Transverse colon (tissue), 4 donors: ENCODE results near the gene TBC1D20. TPM values are rescaled to one million over a fixed set of nuclear protein-coding genes. Genes with fewer than 3 reads are reported as not detected.

Experiments used
- DNase-seq: peaks from one replicate; pipeline ENCODE4 v3.0.0-alpha.2; 2019
- H3K27ac ChIP-seq, 4 donors: fragments of 200-600 bp; sonication (generic); 2 replicates each; pipeline ENCODE4 v1.5.1; 2016 to 2018; ENCODE audit warnings: inconsistent platforms in 4 of 4
- H3K27me3 ChIP-seq: fragments of 200-600 bp; sonication (generic); 2 replicates; pipeline ENCODE4 v1.5.1; 2017; ENCODE audit warnings: inconsistent platforms
- H3K36me3 ChIP-seq, 4 donors: fragments of 200-600 bp; sonication (generic); 2 replicates each; pipeline ENCODE4 v1.5.1; 2017 to 2019; ENCODE audit warnings: inconsistent platforms in 4 of 4
- H3K4me1 ChIP-seq, 4 donors: fragments of 200-600 bp; sonication (generic); 2 replicates each; pipeline ENCODE4 v1.5.1; 2017 to 2020; ENCODE audit warnings: inconsistent platforms in 4 of 4
- H3K4me3 ChIP-seq, 4 donors: fragments of 200-600 bp; sonication (generic); 1 replicate in 1 of 4; 2 replicates in 3 of 4; pipeline versions ENCODE4 v1.5.1 to v1.6.1; 2017 to 2019; ENCODE audit warnings: inconsistent platforms in 4 of 4
- H3K9me3 ChIP-seq, 2 donors: fragments of 200-600 bp; sonication (generic); 2 replicates each; pipeline ENCODE4 v1.5.1; 2017 to 2019; ENCODE audit warnings: inconsistent platforms in 2 of 2
- EP300 ChIP-seq: sonication (generic); formaldehyde crosslinking; IDR thresholded peaks from one replicate; pipeline ENCODE4 v1.6.1; 2017; ENCODE audit warnings: antibody characterized with exemption, low read depth
- POLR2A ChIP-seq: fragments of 450-650 bp; IDR thresholded peaks from one replicate; pipeline ENCODE4 v1.6.1; 2016; ENCODE audit warnings: antibody characterized with exemption, mild to moderate bottlenecking, moderate library complexity
- POLR2AphosphoS5 ChIP-seq, 3 donors: sonication (generic); formaldehyde crosslinking; IDR thresholded peaks; one replicate each; pipeline ENCODE4 v1.6.1; 2016; ENCODE audit warnings: antibody characterized with exemption in 3 of 3
- WGBS, 2 donors: methylation state at CpG; one replicate each; pipeline ENCODE4 v1.1.5; 2018; ENCODE audit warnings: low coverage in 1 of 2; 5-methylcytosine and 5-hydroxymethylcytosine counted together
- in situ Hi-C, 4 donors: fragments of 200-750 bp; cut with MboI; loops; one replicate each; pipeline versions ENCODE4 v1.15.0 to v1.15.1; 2017; ENCODE audit warnings: low sequenced_read_pairs in 3 of 4, low pct_ligation_motif_present in 1 of 4, low pct_unique_long_range_greater_than_20kb in 1 of 4
- intact Hi-C: fragments of 100-400 bp; cut with DNase I; formaldehyde crosslinking; loops from one replicate; pipeline ENCODE4 v1.15.1; 2023; ENCODE audit warnings: low total_unique reads
- total RNA-seq, 4 donors: library from RNA; depleted of rRNA; stranded (reverse); fragments of >200 nt; gene quantifications; one replicate each; pipeline ENCODE4 v1.1.0, GENCODE V29; 2016
- TF ChIP-seq, protein P1 (sequence below), 5 experiments: fragments of 200-600 bp in 3 of 5; fragments of 450-650 bp in 2 of 5; sonication (generic) in 3 of 5; IDR thresholded peaks; 1 replicate in 2 of 5; 2 replicates in 3 of 5; pipeline ENCODE4 v1.5.1; 2016 to 2017; ENCODE audit warnings: antibody characterized with exemption in 5 of 5, inconsistent platforms in 3 of 5, mild to moderate bottlenecking in 2 of 5, moderate library complexity in 1 of 5

TBC1D20 gene
- total RNA-seq, 4 donors from 2014 or later = 29.1 to 65.5 (median 36.9) TPM

DNA sequence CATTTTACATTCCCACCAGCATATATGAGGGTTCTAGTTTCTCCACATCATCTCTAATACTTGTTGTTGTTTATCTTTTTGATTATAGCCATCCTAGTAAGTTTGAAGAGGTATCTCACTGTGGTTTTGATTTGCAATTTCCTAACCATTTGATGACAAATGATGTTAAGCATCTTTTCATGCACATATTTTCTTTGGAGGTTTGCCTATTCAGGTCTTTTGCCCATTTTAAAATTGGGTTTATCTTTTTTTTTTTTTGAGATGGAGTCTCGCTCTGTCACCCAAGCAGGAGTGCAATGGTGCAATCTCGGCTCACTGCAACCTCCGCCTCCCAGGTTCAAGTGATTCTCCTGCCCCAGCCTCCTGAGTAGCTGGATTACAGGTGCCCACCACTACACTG is 50.3 kb downstream of the TBC1D20 start:
- H3K36me3 ChIP-seq = peaks cover 0 to 7% (median 0%) of the 10 kb centered on the region in 4 donors
- no peaks in the 10 kb centered on the region for H3K9me3 ChIP-seq
- no peak for TF ChIP-seq EP300
- no peak for TF ChIP-seq POLR2A
- TF ChIP-seq POLR2AphosphoS5 (IDR thresholded peaks at IDR 0.05) = no peak
- TF ChIP-seq, protein P1, sequence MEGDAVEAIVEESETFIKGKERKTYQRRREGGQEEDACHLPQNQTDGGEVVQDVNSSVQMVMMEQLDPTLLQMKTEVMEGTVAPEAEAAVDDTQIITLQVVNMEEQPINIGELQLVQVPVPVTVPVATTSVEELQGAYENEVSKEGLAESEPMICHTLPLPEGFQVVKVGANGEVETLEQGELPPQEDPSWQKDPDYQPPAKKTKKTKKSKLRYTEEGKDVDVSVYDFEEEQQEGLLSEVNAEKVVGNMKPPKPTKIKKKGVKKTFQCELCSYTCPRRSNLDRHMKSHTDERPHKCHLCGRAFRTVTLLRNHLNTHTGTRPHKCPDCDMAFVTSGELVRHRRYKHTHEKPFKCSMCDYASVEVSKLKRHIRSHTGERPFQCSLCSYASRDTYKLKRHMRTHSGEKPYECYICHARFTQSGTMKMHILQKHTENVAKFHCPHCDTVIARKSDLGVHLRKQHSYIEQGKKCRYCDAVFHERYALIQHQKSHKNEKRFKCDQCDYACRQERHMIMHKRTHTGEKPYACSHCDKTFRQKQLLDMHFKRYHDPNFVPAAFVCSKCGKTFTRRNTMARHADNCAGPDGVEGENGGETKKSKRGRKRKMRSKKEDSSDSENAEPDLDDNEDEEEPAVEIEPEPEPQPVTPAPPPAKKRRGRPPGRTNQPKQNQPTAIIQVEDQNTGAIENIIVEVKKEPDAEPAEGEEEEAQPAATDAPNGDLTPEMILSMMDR (IDR thresholded peaks at IDR 0.05) = no peak
- WGBS, 2 donors = 60 to 98% methylated on average over 1 to 3 of the region's 3 CpGs
- no peak overlapping the region for H3K4me3 ChIP-seq
- H3K4me1 ChIP-seq = peaks cover 12 to 26% (median 18%) of the 10 kb centered on the region in 4 donors
- intact Hi-C loops = no loop called here
- no peak for DNase-seq
- in situ Hi-C loops = no loop called here
- no peak overlapping the region for H3K27ac ChIP-seq
- no peaks in the 10 kb centered on the region for H3K27me3 ChIP-seq

DNA sequence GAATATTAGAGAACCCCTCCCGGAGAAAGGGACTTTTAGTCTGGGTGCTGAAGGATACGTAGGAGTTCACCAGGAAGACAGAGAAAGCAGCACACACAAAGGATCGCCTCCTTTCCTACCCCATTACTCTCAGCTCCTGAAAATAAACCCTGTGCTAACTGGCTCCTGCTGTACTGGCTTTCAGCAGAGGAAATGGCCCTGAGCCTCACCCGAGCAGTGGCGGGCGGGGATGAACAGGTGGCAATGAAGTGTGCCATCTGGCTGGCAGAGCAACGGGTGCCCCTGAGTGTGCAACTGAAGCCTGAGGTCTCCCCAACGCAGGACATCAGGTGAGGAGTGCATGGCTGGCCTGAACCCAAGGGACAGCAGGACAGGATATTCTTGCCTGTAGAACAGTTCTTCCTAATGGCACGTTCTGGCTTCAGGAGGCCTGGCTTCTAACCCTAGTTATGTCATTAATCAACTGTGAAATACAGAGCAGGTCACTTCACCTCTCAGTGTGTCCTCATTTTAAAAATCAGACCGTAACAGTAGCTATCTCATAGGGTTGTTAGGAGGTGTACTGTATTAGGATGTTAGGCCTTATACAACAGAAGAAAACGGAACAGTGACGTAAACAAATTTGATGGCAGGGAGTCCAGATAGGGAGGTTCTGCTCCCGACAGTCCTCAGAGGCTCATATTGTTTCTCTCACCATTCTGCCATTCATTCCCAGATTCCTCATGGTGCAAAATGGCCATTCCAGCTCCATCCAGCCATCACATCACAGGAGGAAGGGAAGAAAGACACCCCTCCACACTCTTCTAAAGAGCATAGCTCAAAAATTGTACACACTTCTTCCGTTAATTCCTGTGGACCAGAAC is 52.4 kb downstream of the TBC1D20 start:
- TF ChIP-seq POLR2AphosphoS5 (IDR thresholded peaks at IDR 0.05) (peak in 1 of 3 donors; percentile 14), POLR2A (no peak)
- H3K27ac ChIP-seq = peak overlapping the region; percentile 92 to 99 (median 97)

DNA sequence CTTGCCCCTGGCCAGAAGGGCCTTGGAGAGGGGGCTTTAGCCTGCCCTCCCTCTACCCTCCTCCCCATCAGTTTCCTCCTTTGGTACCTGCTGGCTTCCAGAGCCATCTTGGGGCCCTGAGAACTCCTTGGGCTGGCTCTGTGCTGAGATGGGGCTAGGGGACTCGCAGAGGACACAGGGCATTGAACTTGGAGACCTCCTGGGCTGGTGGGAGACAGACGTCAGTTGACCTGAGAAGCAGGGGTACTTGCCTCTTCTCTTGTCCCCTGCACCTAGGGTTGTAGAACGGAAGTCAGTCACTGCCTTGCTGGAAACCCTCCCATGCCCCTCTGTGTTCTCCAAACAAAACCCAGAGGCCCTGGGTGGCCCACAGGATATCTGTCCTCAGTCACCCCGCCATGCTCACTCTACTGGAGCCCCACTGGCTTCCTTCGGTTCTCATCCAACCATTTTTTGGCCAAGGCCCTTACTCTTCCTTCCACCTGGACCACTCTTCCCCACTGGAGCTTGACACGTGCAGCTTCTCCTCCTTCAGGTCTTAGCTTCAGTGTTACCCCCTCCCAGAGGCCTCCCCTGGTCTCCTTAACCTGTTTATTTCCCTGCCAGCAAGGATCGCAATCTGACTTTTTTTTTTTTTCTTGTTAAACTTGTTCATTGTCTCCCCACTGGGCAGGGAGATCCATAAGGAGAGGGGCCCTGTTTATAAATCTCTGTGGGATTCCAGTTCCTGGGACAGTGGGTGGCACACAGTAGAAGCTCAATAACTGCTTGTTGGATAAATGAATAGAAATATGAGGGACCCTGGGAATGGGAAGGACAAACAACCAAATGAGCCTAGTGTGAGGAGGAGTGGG is 53.3 kb downstream of the TBC1D20 start:
- intact Hi-C loops = no loop called here
- H3K4me3 ChIP-seq = peak overlapping the region; percentile 86 to 100 (median 92)
- in situ Hi-C loops = no loop called here
- H3K4me1 ChIP-seq = peaks cover 16 to 30% (median 23%) of the 10 kb centered on the region in 4 donors
- H3K27ac ChIP-seq = peak overlapping the region; percentile 92 to 99 (median 97)
- WGBS, 2 donors = 6 to 10% methylated on average over 2 to 7 of the region's 7 CpGs
- H3K36me3 ChIP-seq = peaks cover 0 to 7% (median 0%) of the 10 kb centered on the region in 4 donors
- no peaks in the 10 kb centered on the region for H3K27me3 ChIP-seq
- no peak for DNase-seq
- H3K9me3 ChIP-seq = no peaks in the 10 kb centered on the region
- TF ChIP-seq, protein P1 (IDR thresholded peaks at IDR 0.05) = no peak
- TF ChIP-seq EP300 (no peak), POLR2AphosphoS5 (IDR thresholded peaks at IDR 0.05) (no peak), POLR2A (no peak)

More for the DNA sequence above, 52.4 kb downstream of the TBC1D20 start:
- intact Hi-C loops = no loop called here
- 64 to 82% methylated on average over 3 to 14 of the region's 14 CpGs for WGBS, 2 donors
- DNase-seq = peak; percentile 55
- no peaks in the 10 kb centered on the region for H3K27me3 ChIP-seq
- H3K36me3 ChIP-seq = peaks cover 0 to 7% (median 0%) of the 10 kb centered on the region in 4 donors
- no peaks in the 10 kb centered on the region for H3K9me3 ChIP-seq
- in situ Hi-C loops = no loop called here
- H3K4me3 ChIP-seq = peak overlapping the region in 2 of 4 donors; percentile 91 to 94
- H3K4me1 ChIP-seq = peaks cover 16 to 30% (median 23%) of the 10 kb centered on the region in 4 donors

DNA sequence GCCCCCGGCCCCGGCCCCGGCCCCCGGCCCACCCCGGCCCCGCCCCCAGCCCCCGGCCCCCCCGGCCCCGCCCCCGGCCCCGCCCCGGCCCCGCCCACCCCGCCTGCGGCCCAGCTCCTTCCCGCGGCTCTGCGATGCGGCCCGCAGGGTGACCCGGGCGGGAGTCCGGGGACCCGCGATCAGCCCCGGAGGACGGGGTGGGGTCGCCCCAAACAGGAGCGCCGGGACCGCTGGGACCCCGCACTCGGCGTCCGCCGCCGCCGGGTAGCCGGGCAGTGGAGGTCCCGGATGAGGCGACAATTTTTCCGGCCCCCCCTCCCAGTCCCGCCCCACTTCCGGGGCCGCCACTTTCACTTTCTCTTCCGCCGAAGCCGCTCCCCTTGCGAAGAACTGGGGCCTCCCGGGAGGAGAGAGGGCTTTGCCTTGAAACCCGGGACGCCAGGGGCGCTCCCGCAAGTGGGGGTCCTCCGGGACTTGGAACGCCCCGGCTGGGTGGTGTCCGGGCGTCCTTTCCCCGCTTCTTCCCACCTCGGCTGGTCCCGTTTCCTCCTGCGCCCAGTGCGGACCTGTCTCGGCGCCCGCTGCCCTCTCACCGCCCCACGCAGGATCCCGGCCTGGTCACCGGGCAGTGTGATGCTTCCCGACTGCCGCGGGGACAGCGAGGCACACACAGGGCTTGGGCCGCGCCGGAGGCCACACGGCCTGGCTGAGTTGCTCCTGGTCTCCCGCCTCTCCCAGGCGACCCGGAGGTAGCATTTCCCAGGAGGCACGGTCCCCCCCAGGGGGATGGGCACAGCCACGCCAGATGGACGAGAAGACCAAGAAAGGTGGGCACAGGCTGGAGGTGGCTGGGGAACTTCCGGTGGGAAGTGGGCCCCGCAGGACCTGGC is 54.1 kb downstream of the TBC1D20 start, which contains the start of gene RBCK1:
TSS of gene RBCK1 (plus strand) at position 347 of the 890 bp plus-strand sequence. CDS start at position 806, 459 bp downstream.
- TF ChIP-seq POLR2AphosphoS5 (IDR thresholded peaks at IDR 0.05) = peak; percentile 35 to 72 (median 72)
- peak; percentile 53 for TF ChIP-seq POLR2A
- no peak for TF ChIP-seq EP300
- TF ChIP-seq, protein P1 (IDR thresholded peaks at IDR 0.05) = no peak
- Histone ChIP-seq H3K27ac (peak within 1 kb of the TSS; percentile 92 to 99 (median 97)), H3K4me1 (peaks cover 16 to 30% (median 23%) of the 10 kb centered on the region in 4 donors), H3K9me3 (no peaks in the 10 kb centered on the region), H3K4me3 (peak within 1 kb of the TSS; percentile 86 to 100 (median 92)), H3K36me3 (peaks cover 0 to 7% (median 0%) of the 10 kb centered on the region in 4 donors), H3K27me3 (no peaks in the 10 kb centered on the region)
- peak; percentile 89 for DNase-seq
- intact Hi-C loops = no loop called here
- in situ Hi-C loops = no loop called here
- 0% methylated on average over 49 of the region's 87 CpGs; no CpG with 5 or more reads in 1 of the 2 donors for WGBS, 2 donors
